GM10847 (cell line): Measurements from ENCODE around the gene LGR6.

Experiments used
- POLR2A ChIP-seq: IDR thresholded peaks from 2 replicates; pipeline ENCODE4 v1.6.1; 2011; ENCODE audit not compliant: insufficient read length; ENCODE audit errors: extremely low read depth

The LGR6 gene, protein sequence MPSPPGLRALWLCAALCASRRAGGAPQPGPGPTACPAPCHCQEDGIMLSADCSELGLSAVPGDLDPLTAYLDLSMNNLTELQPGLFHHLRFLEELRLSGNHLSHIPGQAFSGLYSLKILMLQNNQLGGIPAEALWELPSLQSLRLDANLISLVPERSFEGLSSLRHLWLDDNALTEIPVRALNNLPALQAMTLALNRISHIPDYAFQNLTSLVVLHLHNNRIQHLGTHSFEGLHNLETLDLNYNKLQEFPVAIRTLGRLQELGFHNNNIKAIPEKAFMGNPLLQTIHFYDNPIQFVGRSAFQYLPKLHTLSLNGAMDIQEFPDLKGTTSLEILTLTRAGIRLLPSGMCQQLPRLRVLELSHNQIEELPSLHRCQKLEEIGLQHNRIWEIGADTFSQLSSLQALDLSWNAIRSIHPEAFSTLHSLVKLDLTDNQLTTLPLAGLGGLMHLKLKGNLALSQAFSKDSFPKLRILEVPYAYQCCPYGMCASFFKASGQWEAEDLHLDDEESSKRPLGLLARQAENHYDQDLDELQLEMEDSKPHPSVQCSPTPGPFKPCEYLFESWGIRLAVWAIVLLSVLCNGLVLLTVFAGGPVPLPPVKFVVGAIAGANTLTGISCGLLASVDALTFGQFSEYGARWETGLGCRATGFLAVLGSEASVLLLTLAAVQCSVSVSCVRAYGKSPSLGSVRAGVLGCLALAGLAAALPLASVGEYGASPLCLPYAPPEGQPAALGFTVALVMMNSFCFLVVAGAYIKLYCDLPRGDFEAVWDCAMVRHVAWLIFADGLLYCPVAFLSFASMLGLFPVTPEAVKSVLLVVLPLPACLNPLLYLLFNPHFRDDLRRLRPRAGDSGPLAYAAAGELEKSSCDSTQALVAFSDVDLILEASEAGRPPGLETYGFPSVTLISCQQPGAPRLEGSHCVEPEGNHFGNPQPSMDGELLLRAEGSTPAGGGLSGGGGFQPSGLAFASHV

DNA sequence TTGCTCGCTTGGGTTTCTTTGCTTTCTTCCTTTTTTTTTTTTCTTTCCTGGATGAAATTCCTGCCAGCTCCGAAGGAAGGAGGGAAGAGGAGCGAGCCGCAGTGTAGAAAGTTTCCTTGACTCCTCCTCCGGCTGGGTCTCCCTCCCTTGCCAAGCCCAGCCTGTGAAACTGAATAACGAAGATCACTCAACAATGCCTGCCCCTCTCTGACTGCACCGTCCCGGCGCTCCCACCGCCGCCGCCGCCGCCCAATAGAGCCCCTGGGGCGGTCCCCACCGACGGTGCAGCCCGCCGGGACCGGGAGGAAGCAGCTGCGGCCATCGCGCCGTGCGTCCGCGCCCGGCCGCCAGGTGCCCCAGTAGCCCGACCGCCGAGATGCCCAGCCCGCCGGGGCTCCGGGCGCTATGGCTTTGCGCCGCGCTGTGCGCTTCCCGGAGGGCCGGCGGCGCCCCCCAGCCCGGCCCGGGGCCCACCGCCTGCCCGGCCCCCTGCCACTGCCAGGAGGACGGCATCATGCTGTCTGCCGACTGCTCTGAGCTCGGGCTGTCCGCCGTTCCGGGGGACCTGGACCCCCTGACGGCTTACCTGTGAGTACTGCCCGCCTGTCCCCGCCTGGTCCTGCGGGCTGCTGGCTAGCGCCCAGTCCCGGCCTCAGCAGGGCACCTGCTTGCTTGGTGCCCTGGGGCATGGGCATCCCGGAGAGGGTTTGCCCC is at the start of gene LGR6:
TSS of gene LGR6 (plus strand) at position 186 of the 714 bp plus-strand sequence. CDS start at position 377, 191 bp downstream.
- no peak for TF ChIP-seq POLR2A

DNA sequence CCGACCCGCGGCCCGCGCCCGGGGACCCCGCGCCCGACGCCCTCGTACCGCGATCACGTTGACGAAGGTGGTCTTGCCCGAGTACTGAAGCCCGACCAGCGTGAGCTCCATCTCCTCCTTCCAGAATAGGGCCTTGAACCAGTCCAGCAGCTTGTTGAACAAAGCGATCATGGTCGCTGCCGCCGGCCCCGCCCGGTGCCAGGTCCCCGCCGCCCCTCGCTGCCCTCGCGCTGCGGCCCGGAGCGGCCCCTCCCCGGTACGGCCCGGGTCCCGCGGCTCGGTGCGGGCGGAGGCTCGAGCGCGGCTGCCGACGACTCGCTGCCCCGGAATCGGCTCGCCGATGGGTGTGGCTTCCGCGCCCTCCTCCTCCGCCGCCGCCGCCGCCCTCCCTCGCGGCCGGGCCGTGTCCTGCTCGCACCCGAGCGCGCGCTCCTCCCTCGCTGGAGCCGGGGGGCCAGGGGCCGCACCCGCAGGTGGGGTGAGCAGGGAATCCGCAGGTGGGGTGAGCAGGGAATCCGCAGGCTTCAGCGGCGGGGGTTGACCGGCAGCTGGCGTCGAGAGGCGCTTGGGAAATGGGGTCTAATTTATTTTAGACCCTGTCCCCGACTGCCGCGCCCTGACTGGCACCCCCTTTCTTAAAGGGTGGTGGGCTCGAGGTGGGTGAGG is 49.1 kb upstream of the LGR6 start, which contains the start of gene ARL8A:
TSS of gene ARL8A (minus strand) at position 336 of the 666 bp plus-strand sequence. CDS start at position 171, 165 bp downstream.
- TF ChIP-seq POLR2A, result no peak

DNA sequence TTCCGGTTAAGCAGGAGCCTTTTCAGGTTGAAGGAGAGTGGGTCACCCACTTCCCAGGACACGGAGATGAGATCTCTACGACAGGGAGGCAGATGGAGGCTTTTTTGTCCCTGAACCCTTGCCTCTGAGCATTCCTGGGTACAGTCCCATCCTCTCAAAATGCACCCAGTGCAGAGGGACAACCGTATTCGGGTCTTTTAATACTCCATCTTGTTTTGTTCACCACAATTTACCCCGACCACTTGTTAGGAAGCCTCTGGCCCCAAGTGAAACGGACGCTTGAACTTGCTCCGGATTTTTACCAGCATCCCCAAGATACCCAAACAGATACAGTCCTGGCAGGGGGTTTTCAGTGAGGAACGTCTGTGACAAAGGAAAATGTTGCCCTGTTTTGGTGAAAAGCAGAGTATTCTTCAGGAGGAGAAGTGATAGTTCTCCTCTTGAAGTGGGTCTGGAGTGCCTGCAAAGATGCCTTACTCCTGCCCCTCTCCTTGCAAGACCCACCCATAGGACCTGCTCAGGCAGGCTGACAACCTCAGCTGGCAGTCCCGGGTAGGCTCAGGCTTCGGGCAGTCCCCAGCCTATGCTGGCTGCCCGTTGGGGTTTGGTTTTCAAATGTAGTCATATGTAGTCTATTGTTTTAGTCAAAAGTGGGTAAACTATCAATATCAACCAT is 48.4 kb upstream of the LGR6 start:
- no peak for TF ChIP-seq POLR2A

DNA sequence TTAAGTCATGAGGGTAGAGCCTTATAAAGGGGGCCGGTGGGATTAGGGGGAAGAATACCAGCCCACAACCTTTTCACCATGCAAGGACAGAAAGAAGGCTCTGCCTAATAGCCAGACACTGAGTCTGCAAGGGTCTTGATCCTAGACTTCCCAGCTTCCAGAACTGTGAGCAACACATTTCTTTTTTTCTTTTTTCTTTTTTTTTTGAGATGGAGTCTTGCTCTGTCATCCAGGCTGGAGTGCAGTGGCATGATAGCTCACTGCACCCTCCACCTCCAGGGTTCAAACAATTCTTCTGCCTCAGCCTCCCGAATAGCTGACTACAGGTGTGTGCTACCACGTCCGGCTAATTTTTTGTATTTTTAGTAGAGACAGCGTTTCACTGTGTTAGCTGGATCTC is 47.3 kb upstream of the LGR6 start:
- TF ChIP-seq POLR2A, result no peak

DNA sequence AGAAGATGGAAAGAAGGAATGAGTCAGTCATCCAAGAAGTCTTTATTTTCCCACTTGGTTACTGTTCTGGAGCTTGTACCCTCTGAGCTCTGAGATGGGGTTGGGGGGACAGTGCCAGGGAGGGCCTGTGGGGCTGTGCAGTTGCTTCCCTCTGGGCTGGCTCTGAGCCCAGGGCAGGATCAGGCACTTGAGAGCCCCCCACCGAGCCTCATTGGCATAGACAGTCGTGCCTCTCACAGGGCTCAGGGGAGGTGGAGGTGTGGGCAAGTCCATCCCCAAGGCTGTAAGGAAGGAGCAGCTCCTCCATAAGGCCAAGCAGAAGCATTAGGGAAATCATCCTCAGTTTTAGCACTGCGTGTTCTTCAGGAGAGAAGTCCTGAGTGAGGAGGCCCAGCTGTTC is 46.6 kb upstream of the LGR6 start:
- no peak for TF ChIP-seq POLR2A

DNA sequence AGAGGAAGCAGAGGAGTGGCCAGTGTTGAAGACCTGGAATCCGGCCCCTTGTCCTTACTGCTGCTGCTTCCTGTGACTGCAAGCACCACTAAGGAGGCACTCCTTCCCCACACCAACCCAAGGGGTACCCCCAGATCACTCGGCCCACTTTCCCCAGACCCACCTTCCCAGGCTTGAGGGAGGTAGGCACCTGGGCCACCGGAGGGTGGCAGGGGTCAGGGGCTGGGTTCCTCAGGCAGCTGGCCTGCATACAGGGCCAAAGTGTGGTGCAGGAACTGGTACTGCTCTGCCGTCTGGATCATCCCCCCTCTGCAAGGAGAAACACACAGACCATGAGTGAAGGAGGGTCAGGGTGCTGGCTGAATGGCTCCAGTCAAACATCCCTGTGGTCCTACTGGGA is 45.2 kb upstream of the LGR6 start:
- no peak for TF ChIP-seq POLR2A

DNA sequence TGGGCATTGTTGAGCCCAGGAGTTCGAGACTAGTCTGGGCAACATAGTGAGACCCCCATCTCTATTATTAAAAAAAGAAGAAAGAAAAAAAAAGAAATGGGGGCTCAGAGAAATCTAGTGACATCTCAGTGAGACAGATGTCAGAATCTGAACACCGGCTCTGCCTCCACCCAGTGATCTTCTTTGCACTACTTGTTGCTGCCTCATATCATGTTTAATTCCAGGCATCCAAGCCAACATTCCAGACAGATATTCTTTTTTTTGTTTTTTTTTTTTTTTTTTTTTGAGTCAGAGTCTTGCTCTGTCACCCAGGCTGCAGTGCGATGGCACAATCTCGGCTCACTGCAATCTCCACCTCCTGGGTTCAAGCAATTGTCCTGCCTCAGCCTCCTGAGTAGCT is 44.0 kb upstream of the LGR6 start:
- TF ChIP-seq POLR2A, result no peak

DNA sequence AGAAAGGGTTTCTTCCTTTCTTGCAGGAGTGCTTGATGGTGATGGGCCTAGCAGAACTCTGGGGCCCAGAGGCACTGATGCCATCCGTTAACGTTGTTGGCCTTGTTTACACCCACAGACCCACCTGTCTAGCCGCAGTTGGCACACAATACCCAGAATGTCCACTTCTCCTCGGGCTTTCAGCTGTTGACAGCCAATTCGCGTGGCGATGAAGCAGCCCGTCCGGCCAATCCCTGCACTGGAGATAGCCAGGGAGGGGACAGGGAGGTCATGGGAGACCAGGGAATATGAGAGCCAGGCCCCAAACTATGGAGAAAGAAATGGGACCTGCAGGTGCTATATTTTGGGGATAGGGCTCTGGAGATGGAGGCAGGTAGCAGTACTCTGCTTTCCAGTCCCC is 43.4 kb upstream of the LGR6 start:
- no peak for TF ChIP-seq POLR2A

DNA sequence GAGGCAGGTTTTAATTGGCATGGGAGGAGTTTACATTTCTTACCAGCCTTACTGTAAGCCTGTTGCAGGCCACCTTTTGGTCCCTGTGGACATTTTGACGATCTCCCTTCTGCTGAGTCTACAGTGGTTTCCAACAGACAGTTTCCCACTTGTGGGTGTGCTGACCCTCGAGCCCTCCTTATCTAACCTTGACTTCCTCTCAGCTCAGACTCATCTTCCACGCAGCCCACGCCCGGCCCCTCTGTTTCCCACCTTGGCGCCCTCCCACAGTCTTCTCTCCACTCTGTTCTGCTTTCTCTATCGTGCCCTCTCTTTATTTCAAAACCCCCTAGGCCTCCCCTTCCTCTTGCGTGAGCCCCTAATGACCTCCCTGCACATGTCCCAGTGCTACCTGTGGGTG is 43.0 kb upstream of the LGR6 start:
- TF ChIP-seq POLR2A, result no peak

DNA sequence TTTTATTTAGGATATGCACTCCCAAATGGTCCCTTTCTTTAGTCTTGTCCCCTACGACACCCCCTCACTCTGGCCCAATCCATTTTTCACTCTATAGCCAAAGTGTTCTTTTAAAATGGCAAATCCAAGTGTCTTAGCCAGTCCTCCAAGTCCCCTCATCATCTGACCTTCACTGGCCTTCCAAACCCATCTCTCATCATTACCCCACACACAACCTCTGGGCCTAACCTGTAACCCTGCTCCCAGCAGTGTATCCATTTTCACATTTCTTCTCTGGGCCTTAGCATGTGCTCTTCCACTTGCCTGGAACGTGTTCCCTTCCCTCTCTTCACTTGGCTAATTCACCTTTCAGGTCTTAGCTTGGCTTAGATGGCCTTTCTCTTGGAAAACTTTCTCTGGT is 42.6 kb upstream of the LGR6 start:
- no peak for TF ChIP-seq POLR2A

DNA sequence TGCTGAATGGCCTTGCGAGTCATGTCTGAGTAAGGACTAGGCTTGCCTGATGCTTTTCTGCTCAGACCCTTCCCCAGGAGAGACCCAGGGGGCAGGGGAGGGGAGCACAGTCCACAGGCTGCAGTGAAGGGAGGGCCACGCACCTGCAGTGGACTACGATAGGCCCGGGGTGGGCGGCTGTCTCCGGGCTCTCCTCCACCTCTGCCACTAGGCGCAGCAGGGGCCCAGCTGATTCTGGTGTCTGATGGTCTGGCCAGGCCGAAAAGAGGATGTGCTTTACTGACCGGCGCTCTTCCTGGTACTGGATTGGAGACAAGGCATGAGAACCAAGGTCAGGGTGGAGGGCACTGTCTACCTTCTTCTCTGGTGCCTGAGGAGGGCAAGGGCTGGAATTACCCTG is 41.2 kb upstream of the LGR6 start:
- no peak for TF ChIP-seq POLR2A

DNA sequence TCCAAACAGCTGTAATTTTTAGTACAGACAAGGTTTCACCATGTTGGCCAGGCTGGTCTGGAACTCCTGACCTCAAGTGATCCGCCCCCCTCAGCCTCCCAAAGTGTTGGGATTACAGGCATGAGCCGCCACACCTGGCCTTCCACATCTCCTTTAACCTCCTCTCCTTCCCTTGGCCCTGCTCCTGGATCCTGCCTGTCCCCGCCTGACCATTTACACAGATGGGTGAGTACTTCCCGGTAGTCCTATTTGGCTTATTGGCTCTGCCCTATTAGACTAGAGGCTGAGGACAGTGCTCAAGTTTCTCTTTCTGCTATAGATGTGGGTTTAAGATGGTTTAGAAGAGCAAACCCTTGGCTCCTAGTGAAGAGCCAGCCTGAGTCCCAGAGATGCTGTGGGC is 40.3 kb upstream of the LGR6 start:
- TF ChIP-seq POLR2A, result no peak

DNA sequence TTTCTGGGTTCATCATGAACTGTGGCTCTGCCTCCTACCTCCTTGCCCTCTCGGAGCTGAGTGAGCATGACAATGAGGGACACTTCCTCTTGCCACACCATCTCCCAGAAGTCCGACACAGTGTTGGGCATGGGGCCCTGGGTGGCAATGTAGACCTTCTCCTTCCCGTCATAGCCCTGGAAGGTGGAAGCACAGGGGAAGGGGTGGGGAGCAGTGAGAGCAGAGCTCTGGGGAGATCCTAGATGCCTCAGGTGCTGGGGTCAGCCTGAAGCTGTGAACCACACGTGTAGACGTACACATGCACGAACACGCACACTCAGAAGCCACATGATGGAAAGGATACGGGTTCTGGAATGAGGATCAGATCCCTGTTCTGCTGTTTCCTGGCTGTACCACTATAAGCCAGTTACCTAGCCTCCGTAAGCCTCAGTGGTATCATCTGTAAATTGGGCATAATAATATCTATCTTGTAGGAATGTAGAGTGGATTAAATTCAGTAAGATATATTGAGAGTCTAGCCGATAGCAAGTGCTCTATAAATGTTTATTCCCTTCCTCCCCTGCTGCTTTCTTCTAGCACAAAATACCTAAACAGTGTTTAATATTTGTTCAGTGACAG is 39.3 kb upstream of the LGR6 start:
- no peak for TF ChIP-seq POLR2A
